HG03066 (cell line): ENCODE data around the gene GGCX.
"Not testable (repeated sequence)": the region's sequence is repeated elsewhere in the genome, so short reads cannot be mapped to it uniquely, and the experiment has no call there.

Source experiments
- ATAC-seq: cut with Tn5 transposase; IDR thresholded peaks from one replicate; pipeline ENCODE4 v1.9.1; 2021; ENCODE audit warnings: low read depth; ENCODE audit not compliant: unreplicated experiment

Gene GGCX

GRCh38 chr2:85544915-85545779, 16.1 kb downstream of the GGCX start:
- ATAC-seq: not testable (repeated sequence)

DNA sequence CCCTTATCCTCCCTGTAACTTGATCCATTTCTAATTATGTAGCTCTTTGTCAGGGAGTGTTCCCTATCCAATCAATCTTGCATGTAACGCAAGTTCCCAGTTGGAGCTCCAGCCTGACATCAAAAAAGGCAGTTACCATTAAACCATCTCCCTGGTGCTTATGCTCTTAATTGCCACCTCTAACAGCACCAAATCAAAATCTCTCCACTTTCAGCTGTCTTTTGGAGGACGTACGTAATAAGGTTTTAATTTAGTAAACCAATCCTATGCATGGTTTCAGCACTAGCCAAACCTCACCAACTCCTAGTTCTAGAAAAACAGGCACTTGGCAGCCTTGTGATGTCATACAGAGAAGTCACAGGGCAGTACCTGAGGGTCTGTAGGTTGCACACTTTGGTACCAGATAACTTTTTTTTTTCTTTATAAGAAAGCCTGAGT, 17.0 kb downstream of the GGCX start:
- not testable (repeated sequence) for ATAC-seq

DNA sequence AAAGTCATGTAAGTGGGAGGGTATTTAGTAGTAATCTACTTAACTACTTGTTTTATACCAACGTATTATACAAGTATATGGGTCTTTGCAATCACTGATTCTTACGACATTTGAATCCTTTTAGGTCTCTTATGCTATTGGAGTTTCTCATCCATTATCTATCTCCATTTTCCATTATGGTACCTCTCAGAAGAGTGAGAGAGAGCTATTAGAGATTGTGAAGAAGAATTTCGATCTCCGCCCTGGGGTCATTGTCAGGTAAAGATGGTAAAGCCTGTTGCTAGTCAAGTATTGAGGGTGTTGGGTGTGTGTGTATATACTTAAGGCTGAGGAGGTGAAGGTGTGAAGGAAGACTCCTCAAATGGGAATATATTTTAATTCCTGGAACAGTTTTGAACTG, 18.5 kb downstream of the GGCX start:
- no peak for ATAC-seq

DNA sequence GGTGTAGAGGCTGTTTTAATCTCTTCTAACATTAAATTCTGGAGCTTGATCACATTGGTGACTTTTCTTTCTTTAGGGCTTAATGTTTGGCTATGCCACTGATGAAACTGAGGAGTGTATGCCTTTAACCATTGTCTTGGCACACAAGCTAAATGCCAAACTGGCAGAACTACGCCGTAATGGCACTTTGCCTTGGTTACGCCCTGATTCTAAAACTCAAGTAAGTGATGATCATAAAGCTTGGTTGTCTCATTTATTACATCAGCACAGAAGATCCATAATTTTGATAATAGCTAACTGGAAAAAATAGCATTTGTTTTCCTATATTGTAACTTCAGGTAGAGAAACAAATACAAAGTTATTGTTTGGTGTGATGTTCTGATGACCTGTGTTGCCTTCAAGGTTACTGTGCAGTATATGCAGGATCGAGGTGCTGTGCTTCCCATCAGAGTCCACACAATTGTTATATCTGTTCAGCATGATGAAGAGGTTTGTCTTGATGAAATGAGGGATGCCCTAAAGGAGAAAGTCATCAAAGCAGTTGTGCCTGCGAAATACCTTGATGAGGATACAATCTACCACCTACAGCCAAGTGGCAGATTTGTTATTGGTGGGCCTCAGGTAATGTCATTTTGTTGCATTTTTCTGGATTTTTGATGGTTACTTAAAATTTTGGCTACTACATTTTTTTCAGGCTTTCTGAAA, 19.4 kb downstream of the GGCX start:
- ATAC-seq: no peak

DNA sequence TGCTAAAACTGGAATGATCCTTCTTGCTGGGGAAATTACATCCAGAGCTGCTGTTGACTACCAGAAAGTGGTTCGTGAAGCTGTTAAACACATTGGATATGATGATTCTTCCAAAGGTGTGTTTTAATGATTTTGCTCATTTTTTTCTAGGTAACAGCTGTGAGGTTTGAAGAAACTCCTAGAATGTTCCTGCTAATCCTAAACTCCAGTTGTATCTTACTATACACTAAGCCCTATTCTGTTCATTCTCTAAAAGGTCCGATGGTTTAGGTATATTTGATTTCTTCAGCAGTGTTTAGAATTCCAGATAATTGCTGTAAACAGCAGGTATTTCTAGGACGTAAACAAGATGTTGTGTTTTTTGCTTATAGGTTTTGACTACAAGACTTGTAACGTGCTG, 20.0 kb downstream of the GGCX start:
- ATAC-seq: no peak

DNA sequence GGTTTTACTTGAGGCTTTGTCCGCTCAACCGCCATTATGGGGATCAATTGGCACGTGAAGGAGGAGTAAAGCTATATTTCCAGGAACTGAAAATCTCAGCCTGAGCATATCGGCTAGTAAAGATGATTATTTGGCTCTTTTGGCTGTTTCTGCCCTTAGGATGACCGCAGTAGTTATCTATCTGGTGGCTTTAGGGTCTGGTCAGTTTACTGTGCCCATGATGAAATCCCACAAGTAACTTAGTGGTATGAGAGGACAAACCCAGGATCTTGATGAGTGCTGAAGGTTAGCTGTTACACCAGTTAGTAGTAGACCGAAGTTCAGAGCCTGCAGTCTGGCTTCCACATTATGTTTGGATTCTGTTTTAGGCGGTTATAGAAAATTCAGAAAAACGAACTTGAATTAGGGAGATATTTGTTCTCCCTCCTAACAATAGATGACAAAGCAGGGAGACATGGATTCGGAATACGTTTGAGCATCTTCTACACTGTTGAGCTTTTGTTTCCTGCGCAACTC, 21.1 kb downstream of the GGCX start:
- no peak for ATAC-seq

GRCh38 chr2:85539361-85540132, 21.7 kb downstream of the GGCX start:
- peak; percentile 27 for ATAC-seq

DNA sequence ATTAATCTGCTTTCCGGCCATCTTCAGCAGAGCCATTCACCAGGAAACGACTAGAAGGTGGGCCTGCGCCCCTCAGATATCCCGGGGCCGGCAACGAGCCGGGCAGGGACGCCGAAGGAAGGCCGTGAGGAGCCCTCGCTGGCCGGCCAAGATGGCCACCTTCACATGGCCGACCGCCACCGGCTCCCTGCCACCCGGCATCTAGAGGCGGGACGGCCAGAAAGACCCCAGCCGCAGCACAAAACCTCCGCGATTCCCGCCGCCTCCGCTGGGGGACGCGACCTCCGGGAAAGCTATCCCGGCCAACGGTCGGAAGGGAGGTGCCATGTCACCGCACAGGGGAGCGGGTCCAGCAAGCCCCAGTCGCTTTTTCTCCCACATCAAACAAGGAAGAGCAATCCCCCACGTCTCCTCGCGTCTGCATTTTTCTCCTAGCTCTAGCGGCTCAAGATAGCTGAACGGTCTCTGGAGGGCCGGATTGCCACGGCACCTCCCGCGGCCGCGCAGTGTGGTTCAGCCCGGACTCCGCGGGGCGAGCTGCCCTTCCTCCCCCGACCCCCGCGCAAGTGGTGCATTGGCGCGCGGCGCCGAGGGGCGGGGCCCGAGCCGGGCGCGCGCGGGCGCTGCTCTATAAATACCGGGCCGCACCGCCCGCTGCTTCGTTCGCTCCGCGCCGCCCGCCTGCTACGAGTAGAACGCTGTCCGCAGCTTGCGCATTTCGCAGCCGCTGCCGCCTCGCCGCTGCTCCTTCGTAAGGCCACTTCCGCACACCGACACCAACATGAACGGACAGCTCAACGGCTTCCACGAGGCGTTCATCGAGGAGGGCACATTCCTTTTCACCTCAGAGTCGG, 22.6 kb downstream of the GGCX start, which contains the start of gene MAT2A:
Gene MAT2A (plus strand): TSS at position 662 of the 854 bp plus-strand sequence. CDS start 120 bp downstream, at position 782.
- peak; percentile 73 for ATAC-seq

GRCh38 chr2:85537600-85538506, 23.4 kb downstream of the GGCX start:
- ATAC-seq: no peak

- ATAC-seq: no peak
Observed at GRCh38 chr2:85536479-85536878, 24.8 kb downstream of the GGCX start.

DNA sequence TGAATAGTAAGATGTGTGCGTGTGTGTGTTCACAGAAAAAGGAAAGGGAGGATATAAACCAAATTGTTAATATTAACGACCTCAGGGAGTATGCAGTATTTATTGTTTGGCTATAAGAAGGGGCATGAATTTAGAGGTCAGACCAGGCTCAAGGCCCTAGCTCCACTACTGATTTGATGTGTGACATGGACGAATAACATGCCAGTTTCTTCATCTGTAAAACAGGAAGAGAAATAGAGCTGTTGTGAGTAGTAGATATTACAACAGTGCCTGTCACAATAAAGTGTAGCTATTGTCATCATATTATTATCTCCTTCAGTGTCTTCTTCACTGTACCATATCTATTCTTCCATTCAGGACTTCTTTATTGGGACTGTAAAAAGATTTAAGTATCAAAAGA, 26.4 kb downstream of the GGCX start:
- ATAC-seq: no peak

- ATAC-seq: no peak
Observed at GRCh38 chr2:85534099-85534498, 27.2 kb downstream of the GGCX start.

DNA sequence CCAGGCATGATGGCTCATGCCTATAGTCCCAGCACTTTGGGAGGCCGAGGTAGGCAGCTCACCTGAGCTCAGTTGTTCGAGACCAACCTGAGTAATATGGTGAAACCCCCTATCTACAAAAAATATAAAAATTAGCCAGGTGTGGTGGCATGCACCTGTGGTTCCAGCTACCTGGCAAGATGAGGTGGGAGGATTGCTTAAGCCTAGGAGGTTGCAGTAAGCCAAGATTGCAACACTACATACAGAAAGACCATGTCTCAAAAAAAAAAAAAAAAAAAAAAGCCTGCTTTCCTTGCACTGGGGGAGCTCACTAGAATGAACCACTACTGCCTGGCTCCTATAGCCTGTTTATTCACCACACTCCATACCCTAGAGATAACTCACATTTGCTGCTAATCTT, 29.7 kb downstream of the GGCX start:
- no peak for ATAC-seq

DNA sequence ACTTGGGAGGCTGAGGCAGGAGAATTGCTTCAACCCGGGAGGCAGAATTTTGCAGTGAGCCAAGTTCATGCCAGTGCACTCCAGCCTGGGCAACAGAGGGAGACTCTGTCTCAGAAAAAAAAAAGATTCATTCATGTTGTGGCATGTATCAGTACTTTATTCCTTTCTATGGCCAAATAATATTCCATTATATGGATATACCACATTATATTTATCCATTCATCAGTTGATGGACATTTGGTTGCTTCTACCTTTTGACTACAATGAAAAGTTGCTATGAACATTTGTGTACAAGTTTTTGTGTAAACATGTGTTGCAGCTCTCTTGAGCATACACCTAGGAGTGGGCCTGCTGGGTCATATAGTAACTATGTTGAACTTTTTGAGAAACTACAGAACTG, 31.5 kb downstream of the GGCX start:
- ATAC-seq: no peak

DNA sequence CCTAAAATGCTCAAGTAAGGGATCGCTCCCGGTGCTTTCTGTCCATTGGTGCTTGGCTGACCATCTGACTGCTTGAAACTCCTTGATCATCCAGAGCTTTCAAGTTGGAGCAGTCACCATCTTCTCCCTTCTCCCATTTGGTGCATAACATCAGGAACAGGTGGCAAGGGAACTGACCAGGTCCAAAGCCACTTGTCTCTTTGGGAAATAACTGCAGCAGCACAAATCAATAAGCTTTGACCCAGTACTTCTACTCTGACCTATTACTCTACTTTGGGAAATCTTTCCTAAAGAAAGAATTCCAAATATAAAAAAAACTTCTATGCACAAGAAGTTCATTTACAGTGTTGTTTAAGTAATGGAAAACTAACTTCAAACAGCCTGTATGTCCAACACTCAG, 32.9 kb downstream of the GGCX start:
- ATAC-seq: no peak

DNA sequence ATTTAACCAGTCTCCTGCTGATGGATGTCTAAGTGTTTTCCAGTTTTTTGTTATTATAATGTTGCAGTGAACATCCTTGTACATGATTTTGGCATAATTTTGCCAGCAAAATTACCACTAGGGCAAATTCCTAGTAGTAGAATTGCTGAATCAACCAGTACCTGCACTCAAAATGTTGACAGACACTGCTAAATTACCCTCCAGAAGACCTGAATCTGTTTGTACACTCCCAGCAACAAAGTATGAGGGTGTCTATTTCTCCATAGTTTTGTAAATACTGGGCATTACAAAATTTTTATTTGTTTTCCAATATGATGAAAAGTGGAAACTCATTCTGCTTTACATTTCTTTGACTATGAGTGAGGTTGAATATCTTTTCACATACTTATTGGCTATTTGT, 33.5 kb downstream of the GGCX start:
- no peak for ATAC-seq

DNA sequence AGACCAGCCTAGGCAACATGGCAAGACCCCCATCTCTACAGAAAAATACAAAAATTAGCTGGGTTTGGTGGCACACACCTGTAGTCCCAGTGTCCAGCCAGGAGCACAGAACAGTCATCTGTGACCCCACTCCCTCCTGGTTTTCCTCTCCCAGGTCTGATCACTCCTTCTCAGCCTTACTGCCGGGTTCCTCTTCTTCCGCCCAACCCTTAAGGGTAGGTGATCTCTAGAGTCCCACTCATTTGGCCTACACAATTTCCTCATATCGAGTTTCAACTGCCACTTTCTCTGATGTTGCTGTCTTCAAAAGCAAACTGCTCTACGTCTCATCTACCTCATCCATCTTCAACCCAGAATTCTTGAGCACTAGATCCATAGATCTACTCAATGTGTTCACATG, 35.7 kb downstream of the GGCX start:
- ATAC-seq: no peak

GRCh38 chr2:85525029-85525428, 36.3 kb downstream of the GGCX start:
- ATAC-seq: no peak

DNA sequence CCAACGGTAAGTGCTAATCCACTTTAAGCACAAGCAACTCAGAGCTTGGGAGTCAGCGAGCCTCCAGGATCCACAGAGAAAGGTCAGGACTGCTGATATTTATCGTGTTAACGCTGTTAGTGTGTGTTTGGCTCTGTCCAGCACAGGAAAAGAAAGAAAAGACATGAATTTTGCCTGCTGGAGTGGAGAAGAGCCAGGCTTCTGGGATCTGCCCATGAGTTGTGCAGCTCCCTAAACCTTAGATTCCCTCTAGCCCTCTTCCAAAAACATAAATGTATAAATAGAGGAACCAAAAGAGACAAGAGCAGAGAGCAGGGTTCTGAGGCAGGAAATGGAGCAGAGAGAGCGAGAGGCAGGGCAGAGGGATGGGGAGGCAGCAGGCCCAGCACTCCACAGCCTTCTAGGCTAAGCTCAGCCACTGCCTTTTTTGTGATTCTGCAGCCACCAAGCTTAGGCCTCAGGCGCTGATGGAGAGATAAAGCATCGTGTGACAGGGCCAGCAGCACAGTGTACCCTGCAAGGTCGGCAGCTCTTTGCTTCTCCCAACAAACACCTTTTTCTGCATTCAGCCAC, 36.9 kb downstream of the GGCX start:
- no peak for ATAC-seq
